ENCODE measurements around the gene PGAP6.
"Not testable (repeated sequence)": the region's sequence is repeated elsewhere in the genome, so short reads cannot be mapped to it uniquely, and the experiment has no call there.

Gene PGAP6

GRCh38 chr16:383326-384051, 1.7 kb upstream of the PGAP6 start:
- Histone ChIP-seq H3K27ac (peak overlapping the region in 15 of 21 experiments; percentile 0 to 93 (median 41)), H3K4me3 (peak overlapping the region; percentile 8 to 93 (median 84))

GRCh38 chr16:381012-381788, 578 bp downstream of the PGAP6 start:
- peak overlapping the region in 20 of 21 experiments; percentile 12 to 91 (median 76) for H3K27ac ChIP-seq

GRCh38 chr16:380762-381011, 1.1 kb downstream of the PGAP6 start:
- Histone ChIP-seq H3K4me3 (peak overlapping the region; percentile 51 to 90 (median 73)), H3K27ac (peak overlapping the region in 17 of 21 experiments; percentile 60 to 91 (median 77))

More at GRCh38 chr16:381012-381788, 578 bp downstream of the PGAP6 start:
- H3K4me3 ChIP-seq, result peak overlapping the region; percentile 51 to 90 (median 73)

- H3K27ac ChIP-seq, result peak overlapping the region in 9 of 21 experiments; percentile 12 to 91 (median 85)
- H3K4me3 ChIP-seq, result peak overlapping the region in 4 of 7 experiments; percentile 64 to 90 (median 82)
Measured at GRCh38 chr16:379961-380761, 1.6 kb downstream of the PGAP6 start.

- no peak overlapping the region for H3K4me3 ChIP-seq
- peak overlapping the region in 4 of 21 experiments; percentile 12 to 44 (median 18) for H3K27ac ChIP-seq
Measured at GRCh38 chr16:379183-379960, 2.4 kb downstream of the PGAP6 start.

GRCh38 chr16:378821-379182, 3.0 kb downstream of the PGAP6 start:
- no peak overlapping the region for H3K27ac ChIP-seq

GRCh38 chr16:378113-378820, 3.5 kb downstream of the PGAP6 start:
- not testable (repeated sequence) for H3K4me3 ChIP-seq, H3K27ac ChIP-seq

More at GRCh38 chr16:378821-379182, 3.0 kb downstream of the PGAP6 start:
- no peak overlapping the region for H3K4me3 ChIP-seq

- Histone ChIP-seq H3K4me3 (no peak overlapping the region), H3K27ac (no peak overlapping the region)
Measured at GRCh38 chr16:377419-377951, 4.3 kb downstream of the PGAP6 start.

- no peak overlapping the region for H3K27ac ChIP-seq
- no peak overlapping the region for H3K4me3 ChIP-seq
Measured at GRCh38 chr16:376817-377418, 4.9 kb downstream of the PGAP6 start.

- Histone ChIP-seq H3K4me3 (no peak overlapping the region), H3K27ac (no peak overlapping the region)
Measured at GRCh38 chr16:375927-376816, 5.6 kb downstream of the PGAP6 start.

GRCh38 chr16:375212-375611, 6.6 kb downstream of the PGAP6 start:
- H3K4me3 ChIP-seq, result no peak overlapping the region
- H3K27ac ChIP-seq, result no peak overlapping the region

GRCh38 chr16:374616-374926, 7.2 kb downstream of the PGAP6 start:
- Histone ChIP-seq H3K27ac (no peak overlapping the region), H3K4me3 (no peak overlapping the region)

- Histone ChIP-seq H3K4me3 (no peak overlapping the region), H3K27ac (no peak overlapping the region)
Measured at GRCh38 chr16:373848-374615, 7.7 kb downstream of the PGAP6 start.

GRCh38 chr16:373020-373598, 8.7 kb downstream of the PGAP6 start:
- Histone ChIP-seq H3K4me3 (no peak overlapping the region), H3K27ac (no peak overlapping the region)

- no peak overlapping the region for H3K4me3 ChIP-seq
- no peak overlapping the region for H3K27ac ChIP-seq
Measured at GRCh38 chr16:372302-372983, 9.3 kb downstream of the PGAP6 start.

All from skin epidermis (tissue), 12 donors.